ENCODE data around the gene SNAPC5. TPM values are rescaled to one million over a fixed set of nuclear protein-coding genes. Genes with fewer than 3 reads are reported as not detected.

The SNAPC5 gene
- total RNA-seq, 4 donors from 2014 or later, result 2.6 to 64.0 (median 32.1) TPM

GRCh38 chr15:66489179-66489791 is 8.3 kb downstream of the SNAPC5 start:
- no peak for TF ChIP-seq POLR2A (IDR thresholded peaks at IDR 0.05)
- TF ChIP-seq EP300 (IDR thresholded peaks at IDR 0.05; ENCODE audit: low read depth), result no peak
- Histone ChIP-seq H3K27ac (no peak overlapping the region), H3K4me1 (no peaks in the 10 kb centered on the region), H3K4me3 (no peak overlapping the region), H3K27me3 (no peaks in the 10 kb centered on the region), H3K36me3 (peaks cover 0 to 35% (median 6%) of the 10 kb centered on the region in 4 donors), H3K9me3 (no peaks in the 10 kb centered on the region)
- intact Hi-C loops (cut with DNase I; ENCODE audit: low total_unique reads) (no loop called here), in situ Hi-C loops (cut with MboI; ENCODE audit: low pct_ligation_motif_present in 1 of 4, low pct_unique_long_range_greater_than_20kb in 1 of 4, low sequenced_read_pairs in 3 of 4) (loop anchor here in 1 of 4 donors (25.0 kb wide), 1 partner anchor 102 kb away; the partner anchor contains the start of gene MAP2K1)
- 75 to 90% methylated on average over 4 to 6 of the region's 6 CpGs for WGBS, 2 donors (ENCODE audit: low coverage in 1 of 2)
- DNase-seq, result no peak

- no peaks in the 10 kb centered on the region for H3K27me3 ChIP-seq
- DNase-seq, result no peak
- in situ Hi-C loops (cut with MboI; ENCODE audit: low pct_ligation_motif_present in 1 of 4, low pct_unique_long_range_greater_than_20kb in 1 of 4, low sequenced_read_pairs in 3 of 4) (loop anchor here in 1 of 4 donors (25.0 kb wide), 1 partner anchor 101 kb away; the partner anchor contains the start of gene MAP2K1), intact Hi-C loops (cut with DNase I; ENCODE audit: low total_unique reads) (no loop called here)
- WGBS, 2 donors (ENCODE audit: low coverage in 1 of 2), result 94% methylated on average over 5 of the region's 5 CpGs; no CpG with 5 or more reads in 1 of the 2 donors
- H3K4me3 ChIP-seq, result no peak overlapping the region
- H3K4me1 ChIP-seq, result no peaks in the 10 kb centered on the region
- peaks cover 0 to 27% (median 6%) of the 10 kb centered on the region in 4 donors for H3K36me3 ChIP-seq
- H3K9me3 ChIP-seq, result no peaks in the 10 kb centered on the region
- no peak overlapping the region for H3K27ac ChIP-seq
- no peak for TF ChIP-seq POLR2AphosphoS5 (IDR thresholded peaks at IDR 0.05)
- no peak for TF ChIP-seq CTCF (IDR thresholded peaks at IDR 0.05)
- TF ChIP-seq EP300 (IDR thresholded peaks at IDR 0.05; ENCODE audit: low read depth), result no peak
- TF ChIP-seq POLR2A (IDR thresholded peaks at IDR 0.05), result no peak
Measured at GRCh38 chr15:66488525-66488924, 9.0 kb downstream of the SNAPC5 start.

GRCh38 chr15:66486887-66487286 is 10.7 kb downstream of the SNAPC5 start:
- no peaks in the 10 kb centered on the region for H3K27me3 ChIP-seq
- no peak overlapping the region for H3K27ac ChIP-seq
- 67 to 96% methylated on average over 1 to 3 of the region's 3 CpGs for WGBS, 2 donors (ENCODE audit: low coverage in 1 of 2)
- no peaks in the 10 kb centered on the region for H3K9me3 ChIP-seq
- TF ChIP-seq POLR2A (IDR thresholded peaks at IDR 0.05), result no peak
- TF ChIP-seq POLR2AphosphoS5 (IDR thresholded peaks at IDR 0.05), result no peak
- no peak for TF ChIP-seq EP300 (IDR thresholded peaks at IDR 0.05; ENCODE audit: low read depth)
- TF ChIP-seq CTCF (IDR thresholded peaks at IDR 0.05), result no peak
- no peaks in the 10 kb centered on the region for H3K4me1 ChIP-seq
- intact Hi-C loops (cut with DNase I; ENCODE audit: low total_unique reads) (no loop called here), in situ Hi-C loops (cut with MboI; ENCODE audit: low pct_ligation_motif_present in 1 of 4, low pct_unique_long_range_greater_than_20kb in 1 of 4, low sequenced_read_pairs in 3 of 4) (loop anchor here in 1 of 4 donors (25.0 kb wide), 1 partner anchor 100 kb away; the partner anchor contains the start of gene MAP2K1)
- no peak for DNase-seq
- H3K36me3 ChIP-seq, result peaks cover 0 to 23% (median 8%) of the 10 kb centered on the region in 4 donors
- no peak overlapping the region for H3K4me3 ChIP-seq

- no peak overlapping the region for H3K4me3 ChIP-seq
- H3K9me3 ChIP-seq, result no peaks in the 10 kb centered on the region
- no peaks in the 10 kb centered on the region for H3K27me3 ChIP-seq
- intact Hi-C loops (cut with DNase I; ENCODE audit: low total_unique reads), result no loop called here
- H3K36me3 ChIP-seq, result peaks cover 0 to 15% (median 2%) of the 10 kb centered on the region in 4 donors
- no peaks in the 10 kb centered on the region for H3K4me1 ChIP-seq
- TF ChIP-seq CTCF (IDR thresholded peaks at IDR 0.05) (no peak), POLR2AphosphoS5 (IDR thresholded peaks at IDR 0.05) (no peak), EP300 (IDR thresholded peaks at IDR 0.05; ENCODE audit: low read depth) (no peak), POLR2A (IDR thresholded peaks at IDR 0.05) (no peak)
- WGBS, 2 donors (ENCODE audit: low coverage in 1 of 2), result 96% methylated on average over 5 of the region's 5 CpGs; no CpG with 5 or more reads in 1 of the 2 donors
- no peak for DNase-seq
- H3K27ac ChIP-seq, result no peak overlapping the region
- in situ Hi-C loops (cut with MboI; ENCODE audit: low pct_ligation_motif_present in 1 of 4, low pct_unique_long_range_greater_than_20kb in 1 of 4, low sequenced_read_pairs in 3 of 4), result loop anchor here in 1 of 4 donors (25.0 kb wide), 1 partner anchor 97 kb away; the partner anchor contains the start of gene MAP2K1
Measured at GRCh38 chr15:66484539-66485112, 12.9 kb downstream of the SNAPC5 start.
